ENCODE measurements around the gene CEP76.

DNA sequence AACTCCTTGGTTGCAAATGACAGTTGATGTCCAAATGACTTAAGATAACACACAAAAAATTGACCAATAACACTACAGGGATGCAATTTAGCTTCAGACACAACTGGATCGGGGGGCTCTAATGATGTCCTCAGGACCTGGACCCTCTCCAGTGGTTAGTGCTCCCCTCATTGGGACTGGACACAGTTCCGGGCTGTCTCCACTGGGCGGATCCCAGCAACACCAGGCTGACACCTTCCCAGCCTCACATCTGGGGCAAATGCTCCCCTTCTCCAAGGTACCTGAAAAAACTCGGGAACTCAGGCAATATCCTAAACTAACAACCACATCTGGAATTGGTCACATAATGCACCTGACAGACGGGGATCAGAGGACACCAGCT is 49.0 kb upstream of the CEP76 start:
- TF ChIP-seq, protein P1, sequence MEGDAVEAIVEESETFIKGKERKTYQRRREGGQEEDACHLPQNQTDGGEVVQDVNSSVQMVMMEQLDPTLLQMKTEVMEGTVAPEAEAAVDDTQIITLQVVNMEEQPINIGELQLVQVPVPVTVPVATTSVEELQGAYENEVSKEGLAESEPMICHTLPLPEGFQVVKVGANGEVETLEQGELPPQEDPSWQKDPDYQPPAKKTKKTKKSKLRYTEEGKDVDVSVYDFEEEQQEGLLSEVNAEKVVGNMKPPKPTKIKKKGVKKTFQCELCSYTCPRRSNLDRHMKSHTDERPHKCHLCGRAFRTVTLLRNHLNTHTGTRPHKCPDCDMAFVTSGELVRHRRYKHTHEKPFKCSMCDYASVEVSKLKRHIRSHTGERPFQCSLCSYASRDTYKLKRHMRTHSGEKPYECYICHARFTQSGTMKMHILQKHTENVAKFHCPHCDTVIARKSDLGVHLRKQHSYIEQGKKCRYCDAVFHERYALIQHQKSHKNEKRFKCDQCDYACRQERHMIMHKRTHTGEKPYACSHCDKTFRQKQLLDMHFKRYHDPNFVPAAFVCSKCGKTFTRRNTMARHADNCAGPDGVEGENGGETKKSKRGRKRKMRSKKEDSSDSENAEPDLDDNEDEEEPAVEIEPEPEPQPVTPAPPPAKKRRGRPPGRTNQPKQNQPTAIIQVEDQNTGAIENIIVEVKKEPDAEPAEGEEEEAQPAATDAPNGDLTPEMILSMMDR (IDR thresholded peaks at IDR 0.05; ENCODE audit: low read length), result no peak
- TF ChIP-seq EZH2 (optimal IDR thresholded peaks at IDR 0.05; ENCODE audit: low read depth, low read length), result no peak

All from MM.1S (cell line).